GM18873 (cell line): ENCODE results near the gene MXRA7.
"Not testable (repeated sequence)": the region's sequence is repeated elsewhere in the genome, so short reads cannot be mapped to it uniquely, and the experiment has no call there.

ENCODE experiments used
- ATAC-seq: cut with Tn5 transposase; IDR thresholded peaks from one replicate; pipeline ENCODE4 v1.9.1; 2021; ENCODE audit warnings: mild to moderate bottlenecking, moderate library complexity, moderate number of reproducible peaks; ENCODE audit not compliant: unreplicated experiment, low FRiP score

MXRA7 gene

DNA sequence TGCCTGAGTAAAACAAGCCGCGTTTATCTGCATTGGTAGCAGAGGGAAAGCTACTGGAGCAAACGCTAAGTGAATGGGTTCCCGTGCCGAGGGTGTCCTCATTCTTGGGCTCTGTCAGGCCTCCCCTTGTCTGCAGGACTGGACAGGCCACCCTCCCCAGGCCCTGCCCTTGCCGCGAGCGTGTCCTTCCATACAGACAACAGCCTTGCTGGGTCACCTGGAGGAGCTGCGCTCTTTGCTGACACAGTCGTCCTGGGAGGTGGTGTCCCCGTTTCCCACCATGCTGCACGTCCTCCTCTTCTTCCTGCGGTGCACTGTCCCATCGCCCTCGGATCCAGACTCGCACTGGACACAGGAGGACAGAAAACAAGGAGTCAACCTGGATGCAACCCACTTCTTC lies 7.8 kb upstream of the MXRA7 start:
- ATAC-seq: no peak

- no peak for ATAC-seq
Measured at GRCh38 chr17:76716839-76717215, 6.1 kb upstream of the MXRA7 start.

DNA sequence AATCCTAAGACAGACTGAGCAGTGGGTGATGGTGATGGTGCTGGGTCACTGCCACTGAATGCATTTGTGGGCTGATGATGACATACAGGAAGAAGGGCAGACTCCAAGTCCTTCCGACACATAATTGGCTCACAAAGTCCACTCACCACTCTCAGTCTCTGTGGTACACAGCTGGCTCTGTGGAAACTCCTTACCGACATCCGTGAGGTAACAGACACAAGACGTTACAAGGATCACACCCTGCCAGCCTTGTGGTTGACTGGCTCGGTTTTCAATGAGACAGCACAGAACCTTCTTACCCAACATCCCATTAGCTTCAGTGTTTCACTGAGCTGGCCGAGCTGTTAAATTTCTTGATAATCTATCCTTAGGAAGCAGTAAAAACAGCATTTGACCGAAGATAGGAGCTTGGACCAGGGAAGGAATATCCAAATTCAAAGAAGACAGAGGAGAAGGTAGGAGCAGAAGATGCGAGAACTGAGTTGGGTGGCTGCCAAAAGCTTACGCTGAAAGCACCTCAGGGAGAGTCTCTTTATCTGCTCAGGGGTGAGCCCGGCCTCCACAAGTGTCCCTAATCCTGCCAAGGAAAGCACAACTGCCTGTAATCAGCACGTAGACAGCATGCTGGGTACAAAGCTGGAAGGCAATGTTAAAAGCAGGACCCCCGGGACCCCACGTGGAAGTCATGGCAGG lies 5.5 kb upstream of the MXRA7 start:
- no peak for ATAC-seq

GRCh38 chr17:76715496-76715830 lies 4.7 kb upstream of the MXRA7 start:
- ATAC-seq: no peak

DNA sequence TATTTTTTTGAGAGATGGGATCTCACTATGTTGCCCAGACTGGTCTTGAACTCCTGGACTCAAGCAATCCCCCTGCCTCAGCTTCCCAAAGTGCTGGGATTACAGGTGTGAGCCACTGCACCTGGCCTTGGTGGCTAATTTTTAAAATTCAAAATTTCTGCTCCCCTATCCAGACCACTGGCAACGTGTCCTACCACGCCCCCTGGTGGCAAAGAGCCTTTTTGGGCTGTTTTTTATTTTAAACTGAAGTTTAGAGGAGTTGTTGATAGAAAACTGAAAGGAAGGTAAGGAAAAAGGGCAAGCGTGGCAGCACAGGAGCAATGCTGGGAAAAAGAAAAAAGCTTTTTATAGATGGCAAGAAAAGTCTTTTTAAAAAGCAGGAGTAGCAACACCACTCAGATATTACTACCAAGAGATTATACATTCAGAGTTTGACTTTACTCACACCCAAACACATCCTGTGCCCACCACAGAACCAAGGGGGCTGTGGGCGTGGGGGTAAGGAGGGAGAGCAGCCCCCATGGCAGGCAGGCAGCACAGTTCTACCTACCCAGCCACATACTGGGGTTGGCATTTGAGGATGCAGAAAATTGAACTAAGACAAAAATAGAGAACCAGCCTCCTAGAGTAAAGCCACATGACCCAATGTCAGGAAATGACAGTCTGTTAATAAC lies 4.2 kb upstream of the MXRA7 start:
- no peak for ATAC-seq

DNA sequence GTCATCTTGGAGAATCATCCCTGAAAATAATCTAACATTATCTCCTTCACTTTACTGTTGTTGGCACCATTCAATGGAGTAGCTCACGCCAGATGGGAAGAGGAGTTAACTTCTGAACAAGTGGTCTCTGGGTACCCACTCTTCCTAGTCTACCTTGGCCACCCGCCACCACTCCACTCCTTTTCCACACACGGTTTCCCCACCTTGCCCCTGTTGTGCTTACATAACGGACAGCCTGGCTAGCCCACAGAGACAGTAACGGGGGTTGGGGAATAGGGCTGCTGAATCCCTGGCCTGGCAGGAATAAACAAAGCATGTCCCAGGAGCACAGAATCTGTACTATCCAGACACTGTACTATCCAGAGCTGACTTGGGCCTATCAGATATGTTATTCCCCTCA lies 3.6 kb upstream of the MXRA7 start:
- no peak for ATAC-seq

DNA sequence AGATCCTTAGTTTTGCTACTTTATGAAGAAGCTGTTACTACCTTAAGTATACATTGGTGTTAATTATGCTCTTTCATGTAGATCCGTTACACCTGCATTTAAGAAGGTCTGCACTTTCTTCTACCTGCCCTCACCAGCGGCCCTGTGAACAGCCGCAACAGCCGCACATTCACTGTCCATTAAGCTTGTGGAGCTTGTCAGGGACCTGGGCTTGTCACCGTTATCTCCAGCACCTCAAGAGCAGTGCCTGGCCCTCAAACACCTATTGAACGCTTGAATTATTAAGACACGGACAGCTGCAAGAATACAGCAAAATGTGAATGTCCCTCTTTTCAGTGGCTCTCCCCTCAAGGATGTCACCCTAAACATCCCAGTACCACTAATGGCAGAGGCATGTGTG lies 3.0 kb upstream of the MXRA7 start:
- ATAC-seq: no peak

- ATAC-seq: not testable (repeated sequence)
Measured at GRCh38 chr17:76712321-76712720, 1.6 kb upstream of the MXRA7 start.

- ATAC-seq: not testable (repeated sequence)
Measured at GRCh38 chr17:76709951-76710862, 558 bp downstream of the MXRA7 start.

DNA sequence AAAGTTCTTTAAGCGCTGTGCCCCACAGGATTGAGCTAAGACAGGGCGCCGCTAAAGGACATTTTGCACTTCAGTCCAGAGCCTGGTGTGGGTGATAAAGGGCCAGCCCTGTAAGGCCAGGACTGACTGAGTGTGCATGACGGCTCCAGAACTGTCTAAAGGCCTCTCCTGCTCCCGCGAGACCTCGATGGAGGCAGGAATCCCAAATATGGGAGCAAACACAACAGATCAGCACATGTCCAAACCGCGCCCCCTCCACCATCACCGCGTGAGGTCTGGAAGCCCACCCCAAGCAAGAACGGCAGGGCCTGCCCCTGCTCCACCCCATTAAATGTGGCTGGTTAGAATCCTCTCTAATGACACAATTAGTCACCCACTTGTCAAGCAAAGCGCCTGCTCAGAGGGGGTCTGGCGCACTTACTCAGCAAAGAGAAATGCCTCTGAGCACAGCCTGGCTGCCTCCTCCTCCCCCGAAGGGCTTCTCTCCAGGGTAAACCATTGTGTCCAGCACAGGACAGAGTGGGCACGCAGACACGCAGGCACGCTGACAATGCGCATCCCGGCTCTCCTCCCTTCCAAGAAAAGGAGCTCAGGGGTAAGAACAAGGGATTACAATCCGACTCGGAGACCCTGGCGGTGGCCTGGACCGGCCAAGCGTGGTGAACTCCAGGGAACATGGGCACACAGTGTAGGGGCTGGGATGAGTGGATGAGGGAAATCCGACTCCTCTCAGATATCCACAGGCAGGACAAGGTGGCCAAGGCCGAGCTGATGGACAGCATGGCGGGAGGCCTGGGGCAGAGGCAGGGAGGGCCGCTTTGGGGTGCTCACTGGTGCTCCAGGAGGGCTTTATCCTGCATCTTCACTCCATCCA lies 1.5 kb downstream of the MXRA7 start:
- ATAC-seq: no peak

DNA sequence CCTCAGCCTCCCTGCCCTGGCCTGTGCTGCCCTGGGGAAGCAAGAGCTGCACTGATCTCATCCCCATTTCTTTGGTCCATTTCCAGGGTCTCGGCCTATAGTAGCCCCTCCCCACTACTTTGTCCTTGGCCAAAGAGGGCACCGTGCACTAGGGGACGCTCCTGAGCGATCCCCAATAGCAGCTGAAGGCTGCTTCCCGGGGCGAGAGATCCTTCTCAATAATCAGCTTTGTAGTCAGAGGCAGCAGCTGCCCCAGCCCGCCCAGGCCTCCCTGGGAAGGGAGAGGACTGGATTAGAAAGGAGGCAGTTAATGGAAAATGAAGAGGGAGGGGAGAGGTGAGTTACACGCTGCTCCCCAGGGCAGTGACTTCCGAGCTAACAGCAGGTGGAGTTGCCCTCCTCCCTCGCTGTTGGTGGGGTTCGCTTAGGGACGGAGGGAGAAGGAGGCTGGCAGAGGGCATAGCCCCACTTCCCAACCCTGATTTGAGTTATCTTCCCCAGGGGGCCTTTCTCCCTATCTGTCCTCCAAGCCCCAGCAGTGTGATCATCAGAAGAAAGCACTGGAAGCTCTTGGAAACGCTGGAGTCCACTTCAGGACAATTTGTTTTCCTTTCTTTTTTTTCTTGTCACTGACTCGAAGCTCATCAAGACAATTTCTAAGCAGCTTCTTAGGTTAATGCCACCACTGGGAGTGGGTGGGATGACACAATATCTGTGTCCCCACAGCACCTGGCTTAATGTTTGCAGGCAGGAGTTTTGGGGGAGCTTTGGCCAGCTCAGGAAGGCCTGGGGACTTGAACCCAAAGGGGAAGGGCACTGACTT lies 2.6 kb downstream of the MXRA7 start:
- ATAC-seq: no peak

DNA sequence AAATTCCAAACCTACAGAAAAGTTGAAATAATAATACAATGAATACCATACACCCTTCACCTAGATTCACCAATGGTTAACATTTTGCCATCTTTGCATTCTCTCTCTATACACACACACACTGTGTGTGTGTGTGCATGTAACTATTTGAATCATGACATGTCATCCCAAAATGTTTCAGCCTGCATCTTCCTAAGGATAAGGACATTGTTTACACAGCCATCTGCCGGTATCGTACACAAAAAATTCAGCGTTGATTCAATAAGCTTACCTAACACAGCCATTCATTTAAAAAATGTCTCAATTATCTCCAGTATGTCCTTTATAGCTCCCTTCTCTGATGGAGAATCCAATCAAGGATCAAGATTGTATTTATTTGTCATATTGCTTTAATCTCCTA lies 3.9 kb downstream of the MXRA7 start:
- no peak for ATAC-seq

DNA sequence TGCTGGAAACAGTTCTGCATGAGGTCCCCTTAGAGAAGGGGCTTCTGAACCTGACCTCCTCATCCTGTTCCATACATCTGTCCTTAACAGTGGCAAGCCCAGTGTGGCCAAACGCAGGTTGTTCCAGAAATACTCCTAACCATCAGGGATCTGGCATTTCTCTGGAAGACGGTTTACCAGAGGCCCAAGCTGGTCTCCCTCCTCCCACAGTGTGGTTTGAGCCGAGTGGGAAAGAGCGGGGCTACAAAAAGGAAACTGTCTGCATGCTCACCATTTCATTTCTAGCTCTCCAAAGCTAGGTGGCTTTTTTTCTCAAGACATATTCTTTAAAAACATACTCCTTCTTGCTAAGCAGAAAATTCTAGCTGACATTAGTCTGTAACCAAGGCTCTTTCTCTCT lies 6.0 kb downstream of the MXRA7 start:
- ATAC-seq: no peak

GRCh38 chr17:76702941-76703637 lies 7.7 kb downstream of the MXRA7 start:
- no peak for ATAC-seq

DNA sequence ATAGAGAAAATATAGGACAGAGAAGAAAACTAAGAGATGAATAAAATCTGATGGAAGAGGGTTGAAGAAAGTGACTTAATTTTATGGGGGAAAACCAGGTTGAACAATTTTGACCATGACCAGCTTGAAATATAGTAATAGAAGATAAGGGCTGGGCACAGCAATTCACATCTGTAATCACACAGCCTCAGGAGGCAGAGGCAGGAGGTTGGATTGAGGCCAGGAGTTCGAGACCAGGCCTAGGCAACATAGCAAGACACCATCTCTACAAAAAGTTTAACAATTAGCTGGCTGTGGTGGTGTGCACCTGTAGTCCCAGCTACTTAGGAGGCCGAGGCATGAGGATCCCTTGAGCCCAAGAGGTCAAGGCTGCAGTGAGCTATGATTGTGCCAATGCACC lies 8.7 kb downstream of the MXRA7 start:
- ATAC-seq: no peak

DNA sequence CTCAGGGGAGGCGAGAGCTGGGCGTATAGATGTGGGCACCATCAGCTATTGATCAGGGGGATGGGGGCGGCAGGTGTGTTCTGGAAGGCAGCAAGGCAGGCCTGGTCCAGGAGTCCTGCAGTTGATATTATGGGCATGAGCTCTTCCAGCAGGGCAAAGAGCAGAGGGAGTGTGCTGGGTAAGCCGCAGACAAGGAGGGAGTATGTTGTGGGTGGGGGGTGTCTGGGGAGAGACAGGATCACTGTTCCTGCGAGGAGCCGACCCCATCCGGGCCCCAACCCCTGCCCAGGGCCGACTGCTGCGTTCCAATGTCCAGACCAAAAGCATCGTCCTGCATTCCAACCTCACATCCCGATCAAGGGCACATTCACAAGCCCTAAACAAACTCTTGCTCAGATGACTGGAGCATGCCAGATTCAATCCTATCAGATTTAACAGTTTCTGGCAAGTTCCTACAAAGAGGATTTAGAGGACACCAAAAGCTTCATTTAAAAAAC lies 9.2 kb downstream of the MXRA7 start:
- no peak for ATAC-seq

DNA sequence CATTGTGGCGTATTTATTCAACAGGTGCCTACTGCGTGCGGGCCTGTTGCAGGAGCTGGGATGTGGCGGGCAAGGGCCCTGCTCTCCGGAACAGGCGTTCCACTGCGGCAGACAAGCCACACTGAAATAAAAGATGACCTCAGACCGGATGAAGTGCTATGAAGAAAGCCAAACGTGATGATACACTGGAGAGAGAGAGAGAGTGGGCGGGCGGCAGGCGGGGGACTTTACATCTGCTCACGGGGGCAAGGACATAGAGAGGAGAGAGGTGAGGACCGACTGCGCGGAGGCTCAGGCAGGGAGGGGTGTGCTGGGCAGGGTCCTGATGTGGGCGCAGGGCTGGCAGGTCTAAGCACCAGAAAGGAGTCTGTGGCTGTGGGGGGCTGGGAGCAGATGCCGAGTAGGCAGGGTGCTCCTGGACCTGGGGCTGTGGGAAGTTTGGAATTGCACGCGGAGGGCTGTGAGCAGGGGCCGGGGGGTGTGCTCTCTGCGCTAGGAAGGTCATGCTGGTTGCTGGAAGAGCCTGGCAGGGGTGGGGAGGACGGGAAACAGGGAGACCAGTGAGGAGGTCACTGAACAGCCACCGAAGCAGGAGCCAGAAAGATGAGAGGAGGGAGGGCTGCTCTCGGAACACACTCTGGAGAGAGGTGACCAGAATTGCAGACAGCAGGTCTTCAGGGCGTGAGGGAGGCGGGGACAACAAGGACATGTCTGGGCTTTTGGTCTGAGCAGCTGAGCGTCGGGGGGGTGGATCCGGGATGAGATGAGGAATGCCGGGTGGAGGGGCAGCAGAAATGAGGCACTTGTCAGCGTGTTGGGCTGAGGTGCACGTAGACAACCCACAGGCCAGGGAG lies 9.9 kb downstream of the MXRA7 start:
- no peak for ATAC-seq

- no peak for ATAC-seq
Measured at GRCh38 chr17:76700270-76700616, 10.5 kb downstream of the MXRA7 start.
